A549 treated with CORT108297 at 1 μM for 4 hours (cell line): ENCODE measurements around the gene DEPDC5. TPM values are rescaled to one million over a fixed set of nuclear protein-coding genes. Genes with fewer than 3 reads are reported as not detected.

Source experiments
- total RNA-seq: library from RNA; stranded (reverse); fragments of 200-300 nt; extraction: Qiagen RNA extraction; gene quantifications from 5 replicates; pipeline ENCODE4 v1.2.3, GENCODE V29; 2022

DEPDC5 gene
- total RNA-seq, result 3.4 to 5.4 TPM (median 4.7 TPM) in 5 replicates

GRCh38 chr22:31753634-31754501 is at the start of gene DEPDC5:
TSS of gene DEPDC5 (plus strand) at chr22:31754019. CDS start at chr22:31754922, 903 bp downstream.

GRCh38 chr22:31749636-31750364 is 4.0 kb upstream of the DEPDC5 start, which contains the start of gene PRR14L:
TSS of gene PRR14L (minus strand) at chr22:31750132. CDS start at chr22:31738860, 11,272 bp downstream.

GRCh38 chr22:31943978-31944699 is 190.3 kb downstream of the DEPDC5 start, which contains the start of gene YWHAH:
TSS of gene YWHAH (plus strand) at chr22:31944535. CDS start at chr22:31944734, 199 bp downstream.

Other genes starting within 250 kb of the DEPDC5 start
- gene PISD, start 91.8 kb upstream of the DEPDC5 start, total RNA-seq, result 21.5 to 31.8 TPM (median 29.2 TPM) in 5 replicates
- gene PRR14L, start 3.9 kb upstream of the DEPDC5 start, total RNA-seq, result 5.7 to 7.0 TPM (median 6.2 TPM) in 5 replicates
- gene YWHAH, start 190.5 kb downstream of the DEPDC5 start, total RNA-seq, result 128 to 148 TPM (median 139 TPM) in 5 replicates